GM12878 (cell line): ENCODE measurements around the gene SLC9A3.
A peak's percentile ranks its signal among the peaks of the same experiment; 100 is the strongest.

ENCODE experiments used
- CBX3 ChIP-seq: fragments of 200-600 bp; sonication (generic); IDR thresholded peaks from 2 replicates; pipeline ENCODE4 v1.6.1; 2016; ENCODE audit warnings: low read depth, borderline replicate concordance
- EZH2 ChIP-seq: IDR thresholded peaks from 2 replicates; pipeline ENCODE4 v1.6.1; 2012; ENCODE audit warnings: low read depth, mild to moderate bottlenecking, control low read depth, inconsistent platforms, low read length, borderline replicate concordance; ENCODE audit not compliant: control insufficient read depth
- GABPA ChIP-seq: IDR thresholded peaks from 2 replicates; pipeline ENCODE4 v1.6.1; 2014; ENCODE audit warnings: antibody characterized with exemption, low read depth, mild to moderate bottlenecking, inconsistent platforms
- PML ChIP-seq: IDR thresholded peaks from 2 replicates; pipeline ENCODE4 v1.6.1; 2012; ENCODE audit warnings: low read length, inconsistent platforms
- POLR2AphosphoS5 ChIP-seq: IDR thresholded peaks from 2 replicates; pipeline ENCODE4 v1.6.1; 2011; ENCODE audit warnings: mild to moderate bottlenecking, low read length, inconsistent platforms
- SRF ChIP-seq, 2 experiments: IDR thresholded peaks; 2 replicates each; pipeline ENCODE4 v1.6.1; 2011; ENCODE audit warnings: low read depth in 2 of 2, low read length in 2 of 2, mild to moderate bottlenecking in 1 of 2, moderate library complexity in 1 of 2
- TF ChIP-seq, protein P1 (sequence below): IDR thresholded peaks from 2 replicates; pipeline ENCODE4 v1.6.1; 2012; ENCODE audit warnings: mild to moderate bottlenecking, low read depth, low read length
- TF ChIP-seq, protein P2 (sequence below): IDR thresholded peaks from 2 replicates; pipeline ENCODE4 v1.6.1; 2012; ENCODE audit warnings: low read length, inconsistent platforms

DNA sequence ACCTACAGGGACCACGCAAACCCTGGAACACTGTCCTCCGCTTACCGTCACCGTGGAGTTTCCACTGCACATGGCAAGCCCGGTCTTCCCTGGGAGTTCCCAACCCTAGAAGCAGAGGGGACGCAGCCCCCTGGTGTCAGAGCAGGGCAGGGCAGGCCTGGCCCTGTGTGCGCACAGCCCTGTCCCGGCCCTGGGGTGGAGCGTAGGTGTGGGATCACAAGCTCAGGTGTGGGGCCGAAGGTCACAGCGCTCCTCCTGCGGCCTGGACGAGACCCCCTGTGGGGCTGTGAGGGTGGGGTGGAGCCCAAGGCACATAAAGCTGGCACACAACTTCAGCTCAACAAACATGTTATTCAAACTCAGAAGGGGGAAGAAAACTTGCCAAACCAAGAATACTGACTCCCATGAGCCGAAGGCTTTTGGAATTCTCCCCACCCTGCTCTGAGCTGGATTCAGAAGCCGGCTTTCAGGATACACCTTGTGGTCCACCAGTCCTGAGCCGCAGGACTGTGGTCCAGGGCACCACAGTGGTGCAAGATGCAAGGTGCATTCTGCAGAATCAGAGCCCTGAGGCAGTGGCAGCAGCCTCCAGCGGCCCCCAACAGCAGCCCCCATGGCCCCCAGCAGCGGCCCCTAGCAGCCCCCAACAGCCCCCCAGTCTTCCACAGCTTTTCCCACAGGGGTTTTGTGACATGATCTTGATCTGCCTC lies 93.1 kb downstream of the SLC9A3 start:
- TF ChIP-seq, protein P1, sequence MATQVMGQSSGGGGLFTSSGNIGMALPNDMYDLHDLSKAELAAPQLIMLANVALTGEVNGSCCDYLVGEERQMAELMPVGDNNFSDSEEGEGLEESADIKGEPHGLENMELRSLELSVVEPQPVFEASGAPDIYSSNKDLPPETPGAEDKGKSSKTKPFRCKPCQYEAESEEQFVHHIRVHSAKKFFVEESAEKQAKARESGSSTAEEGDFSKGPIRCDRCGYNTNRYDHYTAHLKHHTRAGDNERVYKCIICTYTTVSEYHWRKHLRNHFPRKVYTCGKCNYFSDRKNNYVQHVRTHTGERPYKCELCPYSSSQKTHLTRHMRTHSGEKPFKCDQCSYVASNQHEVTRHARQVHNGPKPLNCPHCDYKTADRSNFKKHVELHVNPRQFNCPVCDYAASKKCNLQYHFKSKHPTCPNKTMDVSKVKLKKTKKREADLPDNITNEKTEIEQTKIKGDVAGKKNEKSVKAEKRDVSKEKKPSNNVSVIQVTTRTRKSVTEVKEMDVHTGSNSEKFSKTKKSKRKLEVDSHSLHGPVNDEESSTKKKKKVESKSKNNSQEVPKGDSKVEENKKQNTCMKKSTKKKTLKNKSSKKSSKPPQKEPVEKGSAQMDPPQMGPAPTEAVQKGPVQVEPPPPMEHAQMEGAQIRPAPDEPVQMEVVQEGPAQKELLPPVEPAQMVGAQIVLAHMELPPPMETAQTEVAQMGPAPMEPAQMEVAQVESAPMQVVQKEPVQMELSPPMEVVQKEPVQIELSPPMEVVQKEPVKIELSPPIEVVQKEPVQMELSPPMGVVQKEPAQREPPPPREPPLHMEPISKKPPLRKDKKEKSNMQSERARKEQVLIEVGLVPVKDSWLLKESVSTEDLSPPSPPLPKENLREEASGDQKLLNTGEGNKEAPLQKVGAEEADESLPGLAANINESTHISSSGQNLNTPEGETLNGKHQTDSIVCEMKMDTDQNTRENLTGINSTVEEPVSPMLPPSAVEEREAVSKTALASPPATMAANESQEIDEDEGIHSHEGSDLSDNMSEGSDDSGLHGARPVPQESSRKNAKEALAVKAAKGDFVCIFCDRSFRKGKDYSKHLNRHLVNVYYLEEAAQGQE: no peak
- peak; percentile 31; the same call in 1 of the 2 replicates for TF ChIP-seq POLR2AphosphoS5
- TF ChIP-seq SRF (IDR thresholded peaks at IDR 0.05; ENCODE audit: low read depth in 2 of 2, low read length in 2 of 2): no peak
- no peak for TF ChIP-seq GABPA
- TF ChIP-seq PML: no peak
- no peak for TF ChIP-seq CBX3
- TF ChIP-seq, protein P2, sequence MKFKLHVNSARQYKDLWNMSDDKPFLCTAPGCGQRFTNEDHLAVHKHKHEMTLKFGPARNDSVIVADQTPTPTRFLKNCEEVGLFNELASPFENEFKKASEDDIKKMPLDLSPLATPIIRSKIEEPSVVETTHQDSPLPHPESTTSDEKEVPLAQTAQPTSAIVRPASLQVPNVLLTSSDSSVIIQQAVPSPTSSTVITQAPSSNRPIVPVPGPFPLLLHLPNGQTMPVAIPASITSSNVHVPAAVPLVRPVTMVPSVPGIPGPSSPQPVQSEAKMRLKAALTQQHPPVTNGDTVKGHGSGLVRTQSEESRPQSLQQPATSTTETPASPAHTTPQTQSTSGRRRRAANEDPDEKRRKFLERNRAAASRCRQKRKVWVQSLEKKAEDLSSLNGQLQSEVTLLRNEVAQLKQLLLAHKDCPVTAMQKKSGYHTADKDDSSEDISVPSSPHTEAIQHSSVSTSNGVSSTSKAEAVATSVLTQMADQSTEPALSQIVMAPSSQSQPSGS: no peak
- TF ChIP-seq EZH2: no peak
